GM19455 (cell line): ENCODE results near the gene ADARB1.

Source experiments
- ATAC-seq: cut with Tn5 transposase; IDR thresholded peaks from one replicate; pipeline ENCODE4 v1.9.1; 2021; ENCODE audit not compliant: unreplicated experiment

ADARB1 gene

GRCh38 chr21:45112371-45112770 lies 38.0 kb downstream of the ADARB1 start:
- no peak for ATAC-seq

GRCh38 chr21:45113543-45113942 lies 39.2 kb downstream of the ADARB1 start:
- ATAC-seq = no peak

- ATAC-seq = no peak
Observed at GRCh38 chr21:45114072-45114471, 39.7 kb downstream of the ADARB1 start.

- no peak for ATAC-seq
Observed at GRCh38 chr21:45114475-45114874, 40.1 kb downstream of the ADARB1 start.

GRCh38 chr21:45115141-45115540 lies 40.8 kb downstream of the ADARB1 start:
- ATAC-seq = no peak

GRCh38 chr21:45116066-45116465 lies 41.7 kb downstream of the ADARB1 start:
- no peak for ATAC-seq

GRCh38 chr21:45117314-45117713 lies 42.9 kb downstream of the ADARB1 start:
- ATAC-seq = no peak

- no peak for ATAC-seq
Observed at GRCh38 chr21:45118099-45118498, 43.7 kb downstream of the ADARB1 start.

GRCh38 chr21:45119812-45120211 lies 45.4 kb downstream of the ADARB1 start:
- ATAC-seq = no peak

- no peak for ATAC-seq
Observed at GRCh38 chr21:45120975-45121374, 46.6 kb downstream of the ADARB1 start.

- ATAC-seq = no peak
Observed at GRCh38 chr21:45122030-45122429, 47.6 kb downstream of the ADARB1 start.

GRCh38 chr21:45122432-45123132 lies 48.2 kb downstream of the ADARB1 start:
- no peak for ATAC-seq

GRCh38 chr21:45123440-45123839 lies 49.1 kb downstream of the ADARB1 start:
- no peak for ATAC-seq

- ATAC-seq = no peak
Observed at GRCh38 chr21:45124596-45124995, 50.2 kb downstream of the ADARB1 start.

GRCh38 chr21:45125357-45125756 lies 51.0 kb downstream of the ADARB1 start:
- ATAC-seq = no peak

GRCh38 chr21:45126204-45126626 lies 51.8 kb downstream of the ADARB1 start:
- no peak for ATAC-seq

- no peak for ATAC-seq
Observed at GRCh38 chr21:45126983-45127382, 52.6 kb downstream of the ADARB1 start.

GRCh38 chr21:45127937-45128336 lies 53.6 kb downstream of the ADARB1 start:
- ATAC-seq = no peak

GRCh38 chr21:45128613-45129188 lies 54.3 kb downstream of the ADARB1 start:
- no peak for ATAC-seq

- no peak for ATAC-seq
Observed at GRCh38 chr21:45129189-45129923, 55.0 kb downstream of the ADARB1 start.

- ATAC-seq = no peak
Observed at GRCh38 chr21:45130324-45130774, 56.0 kb downstream of the ADARB1 start.

- ATAC-seq = no peak
Observed at GRCh38 chr21:45131537-45131999, 57.2 kb downstream of the ADARB1 start.
